GM19099 (cell line): ENCODE results near the gene TELO2.

Source experiments
- POLR2A ChIP-seq: IDR thresholded peaks from 3 replicates; pipeline ENCODE4 v1.6.1; 2011; ENCODE audit warnings: low read depth; ENCODE audit not compliant: insufficient read length; ENCODE audit errors: extremely low read depth

TELO2 gene

DNA sequence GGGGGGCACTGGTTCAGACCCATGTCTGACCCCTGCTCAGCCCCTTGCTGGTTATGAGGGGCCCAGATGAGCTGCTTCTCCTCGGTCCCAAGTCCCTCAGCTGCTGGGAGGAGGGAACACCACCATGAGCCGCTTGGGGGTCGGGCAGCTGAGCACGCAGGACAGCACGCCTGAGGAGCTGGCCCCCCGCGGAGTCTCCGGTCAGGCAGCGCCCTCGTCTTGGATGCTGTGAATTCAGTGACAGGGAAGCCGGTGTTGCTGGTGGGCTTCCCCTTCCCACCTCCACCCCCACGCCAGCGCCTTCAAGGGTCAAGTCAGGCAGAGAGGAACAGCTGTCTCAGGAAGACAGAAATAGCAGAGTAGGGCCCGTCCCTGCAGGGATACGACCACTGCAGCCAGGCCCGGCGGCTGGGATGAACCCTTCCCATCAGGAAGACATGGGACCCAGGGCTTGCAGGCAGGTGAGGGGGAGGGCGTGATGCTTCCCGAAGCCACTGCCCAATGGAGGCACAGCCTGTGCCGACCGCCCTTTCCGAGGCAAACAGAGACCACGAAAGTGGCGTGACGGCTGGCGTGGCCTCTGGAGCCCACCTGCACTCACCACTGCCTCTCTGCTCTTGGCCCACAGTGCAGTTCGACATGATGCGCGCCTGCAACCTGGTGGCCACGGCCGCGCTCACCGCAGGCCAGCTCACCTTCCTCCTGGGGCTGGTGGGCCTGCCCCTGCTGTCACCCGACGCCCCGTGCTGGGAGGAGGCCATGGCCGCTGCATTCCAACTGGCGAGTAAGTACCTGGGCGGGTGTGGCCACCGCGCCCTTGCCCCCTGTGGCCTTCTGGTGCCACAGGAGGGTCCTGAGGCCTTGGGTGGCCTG lies 48.4 kb downstream of the TELO2 start:
- no peak for TF ChIP-seq POLR2A

GRCh38 chr16:1542166-1542500 lies 49.0 kb downstream of the TELO2 start:
- no peak for TF ChIP-seq POLR2A

GRCh38 chr16:1542533-1542932 lies 49.4 kb downstream of the TELO2 start:
- no peak for TF ChIP-seq POLR2A

DNA sequence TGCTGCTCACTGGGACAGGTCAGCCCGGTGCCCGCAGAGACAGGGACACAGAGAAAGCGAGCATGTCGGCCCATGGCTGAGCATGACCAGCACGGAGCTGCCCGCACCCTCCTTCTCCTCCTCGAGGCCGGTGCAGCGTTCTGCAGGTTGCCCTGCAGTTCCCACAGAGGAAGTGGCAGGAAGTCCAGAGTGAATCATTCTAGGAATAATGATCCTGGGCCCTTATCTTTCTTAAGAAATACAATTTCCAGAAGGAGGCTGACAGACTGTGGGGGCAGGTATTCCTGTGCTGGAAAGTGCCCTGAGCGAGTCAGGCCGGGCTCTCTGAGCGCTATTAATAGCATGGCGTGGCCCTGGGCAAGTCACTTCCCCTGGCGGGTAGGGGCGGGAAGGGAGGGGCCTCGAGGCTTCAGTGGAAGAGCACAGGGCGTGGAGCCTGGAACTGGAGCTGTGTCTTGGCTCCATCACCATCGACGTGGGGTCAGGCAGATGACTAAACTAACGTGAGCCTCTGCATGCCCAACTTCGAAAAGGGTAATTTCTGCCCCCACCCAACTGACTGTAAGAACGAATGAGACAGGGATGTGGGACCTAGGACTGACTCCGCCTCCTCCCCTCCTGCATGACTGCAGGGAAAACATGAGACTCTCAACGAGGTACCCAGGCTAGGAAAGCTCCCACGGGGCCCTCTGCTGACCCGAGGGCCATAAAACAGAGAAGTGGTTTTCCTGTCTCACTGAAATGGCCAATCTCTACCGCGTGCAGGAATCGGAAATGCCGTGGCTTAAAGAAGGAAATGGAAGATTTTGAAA lies 50.1 kb downstream of the TELO2 start:
- TF ChIP-seq POLR2A: no peak

DNA sequence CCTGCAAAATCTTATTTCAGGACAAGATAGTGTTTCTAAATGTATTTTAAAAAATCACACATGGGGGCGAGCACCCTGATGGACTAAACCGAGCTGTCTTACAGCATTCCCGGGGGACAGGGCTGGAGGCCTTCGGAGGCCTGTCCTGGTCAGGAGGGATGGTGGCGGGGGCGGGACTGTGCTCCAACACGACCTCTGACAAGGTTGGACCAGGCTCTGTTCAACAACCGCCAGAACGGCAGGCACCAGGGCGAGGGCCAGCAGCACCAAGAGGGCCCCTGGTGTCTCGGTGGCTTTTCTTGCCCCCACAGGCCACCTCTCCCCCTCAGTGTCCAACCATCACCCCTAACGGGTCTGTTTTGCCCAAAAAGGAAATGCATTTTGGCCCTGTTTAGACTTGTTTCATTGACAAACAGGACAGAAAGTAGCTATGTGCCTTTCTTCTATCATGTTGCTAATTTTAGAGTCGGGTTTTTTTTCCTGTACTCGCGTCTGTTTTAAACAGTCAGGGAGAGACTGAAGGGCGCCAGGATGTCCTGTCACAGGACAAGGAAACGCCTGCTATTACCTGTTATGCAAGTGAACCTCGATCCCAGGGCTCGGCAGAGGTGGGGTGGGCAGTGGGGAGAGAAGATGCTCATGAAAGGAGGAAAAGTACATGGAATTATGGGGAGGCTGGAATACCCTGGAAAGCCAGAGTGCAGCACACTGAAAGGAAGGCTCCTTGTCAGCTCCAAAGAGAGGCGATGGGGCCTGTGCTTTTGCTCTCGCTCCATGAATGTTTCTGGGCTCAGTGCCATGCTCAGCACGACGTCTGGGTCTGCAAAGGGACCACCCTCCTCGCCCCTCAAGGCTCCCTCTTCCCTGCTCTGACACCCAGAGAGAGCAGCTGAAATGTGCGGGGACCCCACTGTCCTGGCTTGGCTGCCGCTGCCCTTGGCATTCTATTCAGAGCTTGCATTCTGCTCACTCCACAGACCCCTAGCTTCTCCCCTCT lies 52.2 kb downstream of the TELO2 start:
- TF ChIP-seq POLR2A: no peak

DNA sequence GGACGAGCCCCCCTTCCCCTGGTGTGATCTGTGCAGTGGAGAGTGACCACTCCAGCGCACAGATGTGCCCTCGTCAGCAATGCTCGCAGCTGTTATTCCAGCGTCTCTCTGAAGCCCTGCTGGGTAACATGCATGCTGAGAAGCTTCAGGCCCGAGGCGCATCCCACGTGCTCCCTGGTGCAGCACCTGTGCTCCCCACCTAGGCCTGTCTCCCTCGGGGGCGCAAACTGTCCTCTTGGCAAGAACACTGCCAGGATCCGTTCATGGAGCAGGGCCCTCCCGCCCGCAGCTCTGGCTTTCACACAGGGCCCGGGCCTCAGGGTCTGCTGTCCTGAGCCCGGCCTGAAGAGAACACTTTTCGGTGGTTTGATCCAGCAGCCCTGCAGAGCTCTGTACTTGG lies 53.3 kb downstream of the TELO2 start:
- TF ChIP-seq POLR2A: no peak

DNA sequence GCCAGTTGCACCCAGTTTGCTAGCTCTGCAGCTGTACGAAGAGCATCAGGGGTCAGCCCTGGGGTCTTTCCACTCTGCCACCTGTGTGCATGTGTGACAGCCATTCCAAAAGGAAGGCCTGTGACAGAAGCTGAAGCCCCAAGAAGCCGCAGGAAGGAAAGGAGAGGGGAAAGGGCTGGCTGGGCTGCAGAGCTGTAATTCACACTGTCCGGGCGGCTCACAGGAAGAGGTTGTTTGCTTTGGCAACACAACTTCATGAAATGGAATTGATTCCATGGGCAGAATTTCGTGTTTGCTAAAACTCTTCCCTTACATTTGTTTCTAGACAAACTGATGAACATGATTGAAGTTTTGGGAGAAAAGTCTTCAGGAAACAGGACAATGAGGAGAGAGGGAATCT lies 55.1 kb downstream of the TELO2 start:
- TF ChIP-seq POLR2A: no peak

- no peak for TF ChIP-seq POLR2A
Measured at GRCh38 chr16:1548727-1549126, 55.6 kb downstream of the TELO2 start.

DNA sequence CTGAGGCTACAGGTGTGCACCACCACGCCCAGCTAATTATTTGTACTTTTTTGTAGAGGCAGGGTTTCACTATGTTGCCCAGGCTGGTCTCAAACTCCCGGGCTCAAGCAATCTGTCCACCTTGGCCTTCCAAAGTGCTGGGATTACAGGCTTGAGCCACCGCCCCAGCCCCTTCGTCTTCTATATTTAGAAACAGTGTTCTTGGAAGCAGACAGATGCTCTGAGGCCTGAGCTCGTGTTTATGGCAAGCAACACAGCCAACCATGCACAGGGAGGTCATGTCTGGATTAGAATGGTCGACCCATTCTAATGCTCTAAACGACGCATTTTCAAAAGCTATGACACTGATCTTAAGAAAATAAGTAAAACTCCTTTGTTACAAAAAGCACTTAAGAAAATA lies 56.9 kb downstream of the TELO2 start:
- no peak for TF ChIP-seq POLR2A

DNA sequence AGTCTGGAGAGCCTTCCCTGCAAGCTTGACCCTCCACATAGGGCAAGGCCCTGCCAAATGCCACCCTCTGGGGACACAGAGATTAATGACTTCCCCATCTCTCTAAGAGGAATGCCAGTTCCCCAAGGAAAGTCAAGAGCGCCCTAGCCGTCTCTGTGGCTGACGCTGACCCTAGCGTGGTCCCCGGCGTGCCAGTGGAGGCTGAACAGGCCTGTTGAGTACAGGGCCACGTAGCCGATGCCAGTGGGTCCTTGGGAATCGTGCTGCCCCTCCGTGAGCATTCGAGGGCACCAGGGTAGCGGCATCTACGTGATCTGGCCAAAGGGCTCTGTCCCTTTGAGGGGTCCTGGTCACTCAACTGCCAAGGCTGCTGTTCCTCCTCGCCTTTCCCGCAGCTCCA lies 57.5 kb downstream of the TELO2 start:
- no peak for TF ChIP-seq POLR2A

DNA sequence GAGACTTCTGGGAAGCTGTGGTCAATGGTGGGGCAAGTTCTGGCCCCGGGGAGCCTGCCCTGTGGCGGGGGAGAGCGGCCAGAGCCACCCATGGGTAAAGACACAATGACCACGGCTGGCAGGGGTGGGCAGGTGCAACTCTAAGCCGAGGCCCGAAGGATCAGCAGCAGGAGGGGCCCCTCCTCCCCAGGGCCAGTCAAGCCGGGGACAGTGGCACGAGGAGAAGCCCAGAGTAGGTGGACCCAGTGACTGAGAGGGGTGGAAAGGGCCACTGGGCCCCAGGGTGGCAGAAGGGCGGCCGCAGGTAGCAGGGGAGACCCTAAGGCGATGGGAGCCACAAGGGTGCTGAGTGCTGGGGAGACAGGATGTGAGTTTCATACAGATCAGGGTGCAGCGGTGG lies 58.0 kb downstream of the TELO2 start:
- TF ChIP-seq POLR2A: no peak

GRCh38 chr16:1552129-1552528 lies 59.0 kb downstream of the TELO2 start:
- TF ChIP-seq POLR2A: no peak

GRCh38 chr16:1553946-1554825 lies 61.0 kb downstream of the TELO2 start:
- no peak for TF ChIP-seq POLR2A

DNA sequence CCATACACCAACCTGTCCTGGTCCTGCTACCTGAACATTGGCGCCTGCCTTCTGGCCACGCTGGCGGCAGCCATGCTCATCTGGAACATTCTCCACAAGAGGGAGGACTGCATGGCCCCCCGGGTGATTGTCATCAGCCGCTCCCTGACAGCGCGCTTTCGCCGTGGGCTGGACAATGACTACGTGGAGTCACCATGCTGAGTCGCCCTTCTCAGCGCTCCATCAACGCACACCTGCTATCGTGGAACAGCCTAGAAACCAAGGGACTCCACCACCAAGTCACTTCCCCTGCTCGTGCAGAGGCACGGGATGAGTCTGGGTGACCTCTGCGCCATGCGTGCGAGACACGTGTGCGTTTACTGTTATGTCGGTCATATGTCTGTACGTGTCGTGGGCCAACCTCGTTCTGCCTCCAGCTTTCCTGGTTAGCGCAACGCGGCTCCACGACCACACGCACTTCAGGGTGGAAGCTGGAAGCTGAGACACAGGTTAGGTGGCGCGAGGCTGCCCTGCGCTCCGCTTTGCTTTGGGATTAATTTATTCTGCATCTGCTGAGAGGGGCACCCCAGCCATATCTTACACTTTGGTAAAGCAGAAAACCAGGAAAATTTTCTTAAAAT lies 61.8 kb downstream of the TELO2 start:
- no peak for TF ChIP-seq POLR2A

DNA sequence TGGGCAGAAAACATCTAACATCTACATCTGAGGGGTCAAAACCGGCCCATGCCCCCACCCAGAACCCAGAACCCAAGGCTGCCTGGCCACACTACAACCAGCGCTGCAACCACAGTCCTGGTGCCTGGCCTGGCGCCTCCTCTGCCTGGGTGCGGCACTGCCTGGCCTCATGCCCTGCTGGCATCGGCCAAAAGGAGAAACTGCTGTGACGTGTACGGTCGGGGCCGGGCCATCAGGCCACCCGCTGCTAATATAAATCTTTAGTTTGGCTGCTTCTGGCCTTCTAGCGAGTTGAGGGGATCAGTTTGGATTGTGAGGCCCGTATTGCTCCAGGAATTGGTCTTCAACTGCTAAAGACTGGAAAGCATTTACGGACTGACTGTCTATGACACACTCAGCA lies 63.1 kb downstream of the TELO2 start:
- TF ChIP-seq POLR2A: no peak
